Measurements from ENCODE around the gene SERPINA4.

- TF ChIP-seq CTCF (IDR thresholded peaks at IDR 0.05) = no peak
- no peak for TF ChIP-seq POLR2AphosphoS5 (IDR thresholded peaks at IDR 0.05)
These were observed 29.8 kb downstream of the SERPINA4 start for GRCh38 chr14:94591073-94591472.

All from suprapubic skin (tissue), 3 donors.